GM18868 (cell line): Measurements from ENCODE around the gene TYW3.

ENCODE experiments used
- ATAC-seq: cut with Tn5 transposase; IDR thresholded peaks from one replicate; pipeline ENCODE4 v1.9.1; 2021; ENCODE audit warnings: mild to moderate bottlenecking, moderate library complexity; ENCODE audit not compliant: unreplicated experiment

Gene TYW3

GRCh38 chr1:74732960-74733603 lies at the start of gene TYW3, which contains the start of gene CRYZ:
TSS of gene TYW3 (plus strand) at chr1:74733152. CDS start at chr1:74733245, 93 bp downstream.
TSS of gene CRYZ (minus strand) at chr1:74733050. CDS start at chr1:74724821, 8,229 bp downstream.
- ATAC-seq = peak; percentile 60

GRCh38 chr1:74683656-74684055 lies 49.3 kb upstream of the TYW3 start:
- no peak for ATAC-seq

DNA sequence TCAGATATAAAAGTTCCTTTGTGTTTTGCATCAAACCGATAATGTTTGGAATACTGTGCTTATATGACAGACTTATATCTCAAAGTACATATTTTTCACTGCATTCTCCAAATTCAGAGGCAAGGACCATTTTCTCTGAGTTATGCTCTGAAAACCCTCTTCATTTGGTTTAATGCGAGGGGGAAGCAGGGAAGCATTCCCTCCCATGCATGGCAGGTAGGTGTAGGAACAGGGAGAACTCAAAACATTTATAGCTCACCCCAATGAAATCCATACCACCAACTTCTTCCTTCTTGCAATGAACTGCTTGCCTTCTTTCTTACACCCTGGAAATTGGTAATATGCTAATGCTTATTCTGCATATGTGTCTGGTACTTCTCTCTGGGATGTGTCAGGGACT lies 48.7 kb upstream of the TYW3 start:
- no peak for ATAC-seq

- ATAC-seq = no peak
Measured at GRCh38 chr1:74686928-74687327, 46.0 kb upstream of the TYW3 start.

DNA sequence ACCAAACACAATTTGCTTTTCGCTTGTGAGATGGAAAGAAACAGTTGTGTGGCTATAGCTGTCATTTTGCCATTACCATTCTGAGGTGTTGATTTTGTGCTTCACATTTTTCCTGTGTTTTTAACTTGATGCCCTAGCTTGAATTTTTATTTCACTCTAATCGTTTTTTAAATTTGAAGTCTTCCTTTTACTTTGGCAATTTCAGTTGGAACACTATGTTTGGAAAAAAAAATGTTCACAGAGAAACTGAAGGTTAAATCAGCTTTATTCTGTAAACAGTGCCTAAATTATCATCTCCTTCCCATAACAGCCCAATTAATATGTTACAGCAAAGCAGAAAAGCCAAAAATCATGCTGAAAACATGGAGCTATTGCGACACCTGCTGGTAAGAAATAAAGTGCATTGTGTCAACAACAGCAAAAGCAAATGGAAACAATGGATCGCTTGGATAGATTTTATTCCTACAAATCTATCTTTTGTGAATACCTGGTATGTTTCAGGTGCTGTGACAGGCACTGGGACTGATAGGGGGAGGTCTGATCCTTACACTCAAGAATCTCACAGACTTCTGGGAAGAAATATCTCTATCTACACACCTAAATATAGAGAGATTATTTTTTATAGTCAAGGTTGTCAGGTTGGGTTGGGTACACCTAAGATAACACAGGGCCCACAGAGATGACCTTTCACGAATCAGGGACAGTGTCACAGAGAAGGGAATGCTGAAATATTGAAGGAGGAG lies 43.2 kb upstream of the TYW3 start:
- peak; percentile 81 for ATAC-seq

- peak; percentile 3 for ATAC-seq
Measured at GRCh38 chr1:74690364-74690696, 42.6 kb upstream of the TYW3 start.

GRCh38 chr1:74690909-74691308 lies 42.0 kb upstream of the TYW3 start:
- no peak for ATAC-seq

DNA sequence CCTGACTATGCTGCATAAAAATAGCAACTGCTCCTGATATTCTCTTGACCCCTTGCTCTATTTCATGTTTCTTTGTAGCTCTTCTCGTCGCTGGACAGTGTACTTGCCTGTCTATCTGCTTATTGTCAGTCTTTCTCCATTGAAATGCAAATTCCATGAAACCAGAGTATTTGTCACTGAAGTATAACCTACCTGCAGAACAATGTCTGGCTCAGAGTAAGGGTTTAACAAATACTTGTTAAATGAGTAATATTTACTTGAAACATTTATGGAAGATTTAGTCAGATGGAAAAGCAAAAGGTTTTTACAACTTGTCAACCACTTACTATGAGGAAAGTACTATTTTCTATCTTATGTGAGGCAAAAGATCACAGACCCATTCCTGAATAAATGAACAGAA lies 39.5 kb upstream of the TYW3 start:
- no peak for ATAC-seq

- no peak for ATAC-seq
Measured at GRCh38 chr1:74697832-74698231, 35.1 kb upstream of the TYW3 start.

- peak; percentile 36 for ATAC-seq
Measured at GRCh38 chr1:74699331-74699730, 33.6 kb upstream of the TYW3 start.

GRCh38 chr1:74703386-74704182 lies 29.4 kb upstream of the TYW3 start:
- ATAC-seq = no peak

- ATAC-seq = no peak
Measured at GRCh38 chr1:74712881-74713280, 20.1 kb upstream of the TYW3 start.

GRCh38 chr1:74713849-74714248 lies 19.1 kb upstream of the TYW3 start:
- peak; percentile 37 for ATAC-seq

DNA sequence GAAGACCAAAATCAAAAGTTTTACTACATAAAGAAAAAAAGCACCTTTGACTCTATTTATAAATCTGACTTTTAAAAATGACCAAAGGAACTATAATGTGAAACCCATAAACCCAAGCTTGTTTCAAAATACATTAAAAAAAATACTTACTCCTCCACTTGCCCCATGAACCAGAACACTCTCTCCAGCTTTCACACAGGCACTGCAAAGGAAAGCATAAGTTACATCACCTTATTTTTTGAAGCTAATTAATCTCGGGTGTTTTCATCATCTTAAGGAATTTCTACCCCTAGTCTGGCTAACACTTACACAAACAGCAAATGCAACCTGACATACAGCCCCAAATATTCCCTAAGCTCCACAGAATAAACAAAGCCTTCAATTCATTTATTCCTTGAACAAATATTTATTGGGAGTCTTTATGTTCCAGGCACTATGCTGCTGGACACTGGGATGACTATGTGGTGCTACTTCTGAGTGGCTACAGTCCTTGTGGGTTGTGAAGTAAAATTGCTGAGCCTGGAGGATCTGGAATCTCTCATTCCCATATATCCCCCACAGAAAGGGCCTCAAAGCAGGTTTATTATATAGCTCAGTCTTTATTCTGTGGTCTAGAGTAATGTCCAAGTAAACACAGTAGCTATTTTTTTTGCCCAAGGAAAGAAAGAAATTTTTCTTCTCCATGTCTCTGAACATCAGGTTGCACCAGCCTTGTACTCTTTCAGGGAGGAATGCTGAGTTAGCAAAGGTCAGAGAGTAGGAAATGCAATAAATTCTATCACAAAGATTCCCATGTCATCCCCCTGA lies 18.3 kb upstream of the TYW3 start:
- ATAC-seq = peak; percentile 72

DNA sequence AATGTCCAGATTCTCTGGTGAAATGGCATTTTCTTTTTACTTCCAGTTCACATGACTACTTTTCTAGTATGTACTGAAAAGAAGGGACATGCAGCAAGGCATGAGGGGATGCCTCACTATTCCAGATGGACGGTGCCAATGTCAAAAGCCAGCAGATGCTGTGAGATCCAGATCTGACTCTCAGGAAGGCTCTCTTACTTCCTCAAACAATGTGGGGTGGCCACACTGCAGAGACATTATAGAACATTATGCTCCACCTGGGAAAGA lies 17.8 kb upstream of the TYW3 start:
- ATAC-seq = no peak

DNA sequence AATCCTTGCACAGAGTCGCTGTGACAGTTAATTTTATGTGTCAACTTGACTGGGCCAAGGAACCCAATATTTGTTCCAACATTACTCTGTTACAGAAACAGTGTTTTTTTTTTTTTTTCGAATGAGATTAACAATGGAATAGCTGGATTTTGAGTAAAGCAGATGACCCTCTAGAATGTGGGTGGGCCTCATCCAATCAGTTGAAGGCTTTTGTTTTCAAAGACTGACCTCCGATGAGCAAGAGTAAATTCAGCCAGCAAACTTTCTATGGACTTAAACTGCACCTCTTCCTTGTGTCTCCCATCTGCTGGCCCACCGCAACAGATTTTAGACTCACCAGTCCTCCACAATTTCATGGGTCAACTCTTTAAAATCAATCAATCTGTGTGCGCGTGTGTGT lies 17.1 kb upstream of the TYW3 start:
- ATAC-seq = no peak

- no peak for ATAC-seq
Measured at GRCh38 chr1:74716822-74717221, 16.1 kb upstream of the TYW3 start.

DNA sequence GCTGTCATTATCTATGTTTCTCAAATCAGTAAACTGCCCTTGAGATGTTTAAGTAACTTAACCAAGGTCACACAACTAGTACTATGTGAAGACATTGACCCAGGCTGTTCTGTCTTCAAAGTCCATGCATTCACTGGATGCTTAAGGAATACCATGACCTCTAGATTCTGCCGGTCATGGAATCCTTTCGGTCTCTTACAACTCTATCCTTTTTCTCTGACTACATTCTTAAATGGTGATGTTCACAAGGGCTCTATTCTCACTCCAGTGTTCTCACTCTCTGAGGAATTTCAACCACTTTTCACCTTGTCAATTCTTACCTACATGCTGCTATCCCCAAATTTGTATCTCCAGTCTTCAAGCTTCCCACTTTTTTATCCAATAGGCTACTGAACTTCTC lies 15.3 kb upstream of the TYW3 start:
- ATAC-seq = no peak

- no peak for ATAC-seq
Measured at GRCh38 chr1:74726063-74726462, 6.9 kb upstream of the TYW3 start.

DNA sequence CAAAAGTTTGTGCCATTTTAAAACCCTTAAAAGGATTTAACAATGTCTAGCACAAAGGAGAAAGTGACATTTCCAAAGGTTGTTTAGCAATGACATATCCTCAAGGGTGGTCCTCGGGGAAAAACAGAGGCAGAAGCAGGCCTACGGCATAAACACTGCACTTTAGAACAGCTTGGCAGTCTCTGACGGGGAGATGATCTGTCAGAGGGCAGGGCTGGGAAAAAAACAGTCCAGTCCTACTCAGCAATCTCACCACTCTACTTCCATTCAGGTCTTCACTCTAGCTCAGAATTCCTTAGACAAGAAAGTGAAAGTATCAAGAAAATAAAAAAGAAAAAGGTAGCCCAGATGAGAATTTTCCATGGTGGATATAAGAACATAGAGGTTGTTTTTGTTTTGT lies 4.2 kb upstream of the TYW3 start:
- ATAC-seq = no peak

- peak; percentile 19 for ATAC-seq
Measured at GRCh38 chr1:74729741-74730478, 3.0 kb upstream of the TYW3 start.
